Activated CD4-positive, alpha-beta T cell treated with anti-CD3 and anti-CD28 coated beads for 48 hours (primary cell): ENCODE data around the gene POU3F1.

ENCODE experiments used
- DNase-seq: peaks from one replicate; pipeline ENCODE4 v3.0.0-alpha.2; 2020

The POU3F1 gene

DNA sequence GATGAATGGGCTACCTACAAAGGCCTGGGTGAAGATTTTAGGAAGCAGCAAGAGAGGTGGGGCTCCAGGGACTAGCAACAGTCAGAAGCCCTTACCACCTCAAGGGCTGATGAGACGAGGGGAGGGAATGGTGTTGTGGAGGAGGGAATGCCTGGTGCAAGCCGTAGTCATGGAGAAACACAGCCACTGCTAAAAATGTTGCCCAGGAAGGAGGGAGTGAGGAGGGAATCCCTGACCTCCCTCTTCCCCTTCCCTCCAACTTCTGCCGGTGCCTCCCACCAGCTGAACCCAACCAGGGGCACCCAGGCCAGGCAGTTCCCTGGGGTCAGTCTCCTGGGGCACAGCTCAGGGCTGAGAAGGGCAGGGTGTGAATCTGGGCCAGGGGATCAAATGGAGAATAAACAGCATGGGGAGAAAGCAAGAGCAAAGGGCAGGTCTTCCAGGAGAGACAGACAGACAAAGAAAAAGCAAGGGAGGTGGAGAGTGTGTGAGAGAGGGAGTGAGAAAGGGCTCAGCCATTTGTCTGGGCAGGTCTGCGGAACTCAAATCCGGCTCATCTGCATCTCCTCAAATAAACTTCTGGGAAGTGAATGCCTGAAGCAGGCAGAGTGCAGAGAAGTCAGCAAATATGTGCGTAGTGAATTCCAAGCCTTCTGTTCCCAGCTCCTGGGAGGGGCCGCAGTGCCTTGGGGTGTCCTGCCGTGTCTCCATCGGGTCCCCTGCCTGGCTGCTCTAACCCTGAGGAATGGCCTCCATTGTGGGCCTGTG is 27.1 kb upstream of the POU3F1 start:
- DNase-seq = no peak

- no peak for DNase-seq
Measured at GRCh38 chr1:38072858-38073257, 26.3 kb upstream of the POU3F1 start.

DNA sequence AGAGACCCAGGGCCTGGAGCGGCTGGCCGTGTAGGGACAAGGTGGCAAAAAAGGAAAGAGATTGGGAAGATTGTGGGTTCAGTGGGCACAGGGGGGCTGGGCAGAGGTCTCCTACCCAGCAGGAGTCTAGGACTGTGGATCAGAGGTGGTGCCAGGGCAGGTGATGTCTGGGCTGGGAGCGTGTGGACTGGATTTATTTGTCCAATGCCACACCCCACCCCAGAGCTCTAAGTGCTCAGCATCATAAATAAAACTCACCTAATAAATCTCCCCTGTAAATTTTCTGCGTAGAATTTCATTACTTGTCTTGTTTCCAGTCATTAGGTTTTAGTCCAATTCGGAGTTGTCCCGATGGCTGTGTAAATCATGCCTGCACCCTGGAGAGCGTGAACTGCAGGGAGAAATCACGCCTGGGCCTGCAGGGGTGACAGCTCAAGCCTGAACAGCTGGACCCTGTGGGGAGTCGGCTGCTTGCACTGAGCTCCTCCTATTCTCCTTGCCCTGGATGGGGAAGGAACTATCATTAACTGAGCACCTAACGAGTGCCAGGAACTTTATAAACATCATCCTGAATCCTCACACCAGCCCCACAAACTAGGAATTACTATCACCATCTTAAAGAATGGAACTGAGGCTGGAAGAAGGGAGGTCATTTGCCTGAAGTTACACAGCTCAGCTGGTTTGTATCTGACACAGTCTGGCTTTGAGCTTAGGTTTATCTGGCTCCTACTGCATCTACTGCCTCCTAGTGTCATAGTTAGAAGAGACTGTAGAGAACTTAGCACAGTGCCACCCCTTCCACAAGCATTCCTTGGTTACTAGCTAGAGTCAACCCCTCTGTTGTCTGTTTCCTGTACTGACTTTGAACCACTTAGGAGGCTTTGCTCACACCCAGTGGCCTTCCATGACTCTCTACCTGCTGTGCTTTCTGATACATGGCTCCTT is 25.0 kb upstream of the POU3F1 start:
- DNase-seq = no peak

DNA sequence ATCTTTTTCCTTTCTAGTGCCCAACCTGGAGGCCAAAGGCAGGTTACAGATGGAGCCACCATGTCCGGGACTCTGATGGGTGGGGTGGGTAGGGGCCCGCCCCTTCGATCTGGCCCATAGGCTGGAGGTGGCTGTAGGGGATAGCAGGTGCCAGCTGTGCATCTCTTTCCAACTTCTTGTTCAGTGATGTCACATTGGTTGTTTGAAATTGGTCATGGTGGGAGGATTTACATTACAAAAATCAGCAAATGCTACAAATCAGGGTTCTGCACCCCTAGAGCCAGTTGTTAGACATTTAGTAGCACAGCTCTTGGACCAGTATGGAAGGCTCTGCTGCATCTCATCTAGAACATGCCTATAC is 22.4 kb upstream of the POU3F1 start:
- DNase-seq = no peak

- no peak for DNase-seq
Measured at GRCh38 chr1:38068220-38068979, 21.8 kb upstream of the POU3F1 start.

DNA sequence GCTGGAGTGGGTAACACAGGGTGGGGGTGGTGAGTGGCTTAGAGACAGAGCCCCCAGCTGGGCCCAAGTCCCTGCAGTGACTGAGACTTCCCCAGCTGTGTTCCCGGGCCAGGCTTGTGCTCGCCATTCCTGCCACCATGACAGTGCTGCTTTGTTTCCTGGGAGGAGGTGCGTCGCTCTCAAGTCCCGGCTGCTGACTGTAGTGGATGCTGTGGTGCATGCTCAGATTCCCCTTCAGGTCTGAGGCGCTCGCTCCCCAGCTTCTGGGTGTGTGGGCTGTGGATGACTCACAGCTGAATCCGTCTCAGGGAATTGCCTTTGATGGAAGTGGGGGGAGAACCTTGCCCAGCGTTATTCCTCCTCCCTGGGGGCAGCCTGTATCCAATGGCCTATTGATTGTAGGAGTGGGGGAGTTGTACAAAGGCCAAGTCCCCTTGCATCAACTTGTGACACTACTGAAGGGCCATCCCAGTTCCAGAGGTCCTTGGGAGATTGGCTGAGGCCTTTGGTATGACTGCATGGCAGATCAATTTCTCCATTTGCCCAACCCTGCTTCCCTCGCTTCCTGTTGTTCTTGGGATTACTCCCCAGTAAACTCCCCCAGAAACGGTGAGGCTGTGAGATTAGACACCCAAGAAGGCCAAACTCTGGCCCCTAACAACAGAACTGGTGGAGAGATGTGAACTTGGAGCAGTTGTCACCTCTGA is 17.8 kb upstream of the POU3F1 start:
- DNase-seq = no peak

GRCh38 chr1:38063616-38064015 is 17.0 kb upstream of the POU3F1 start:
- DNase-seq = no peak

DNA sequence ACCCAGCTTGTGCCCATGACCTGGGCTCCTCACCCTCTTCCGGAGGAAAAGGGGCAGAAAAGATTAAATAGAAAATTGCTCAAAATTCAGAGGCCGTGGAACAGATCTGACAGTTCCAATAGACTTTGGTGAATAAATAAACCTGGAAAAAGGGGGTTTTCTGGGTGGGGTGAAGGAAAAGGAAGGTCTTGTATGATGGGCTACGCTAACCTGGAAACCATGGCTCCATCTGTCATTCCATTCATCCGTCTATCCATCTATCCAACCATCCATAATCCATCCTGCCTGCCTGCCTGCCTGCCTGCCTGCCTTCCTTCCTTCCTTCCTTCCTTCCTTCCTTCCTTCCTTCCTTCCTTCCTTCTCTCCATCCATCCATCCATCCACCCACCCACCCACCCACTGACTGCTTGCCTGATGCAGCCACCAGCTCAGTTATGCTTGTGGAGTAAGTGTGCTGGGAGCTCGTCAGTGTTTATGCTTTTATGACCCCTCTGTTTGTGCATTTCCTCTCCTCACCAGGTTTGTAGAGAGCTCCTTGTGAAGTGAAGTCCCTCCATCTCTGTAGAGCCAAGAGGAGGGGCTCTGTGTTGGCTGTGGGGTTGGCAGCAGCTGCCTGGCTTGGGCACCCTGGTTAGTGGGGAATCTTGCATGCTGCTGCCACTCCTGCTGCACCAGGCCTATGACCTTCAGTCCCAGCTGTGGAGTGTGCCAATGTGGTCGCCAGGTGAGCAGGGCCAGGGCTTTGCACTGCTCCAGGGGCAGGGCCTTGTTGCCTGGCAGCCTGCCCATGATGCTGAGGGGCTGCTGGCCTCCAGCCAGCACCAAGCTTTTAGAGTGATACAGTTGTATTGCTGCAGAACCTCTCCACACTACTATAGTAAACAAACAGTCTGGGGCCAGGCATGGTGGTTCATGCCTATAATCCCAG is 16.0 kb upstream of the POU3F1 start:
- DNase-seq = no peak

DNA sequence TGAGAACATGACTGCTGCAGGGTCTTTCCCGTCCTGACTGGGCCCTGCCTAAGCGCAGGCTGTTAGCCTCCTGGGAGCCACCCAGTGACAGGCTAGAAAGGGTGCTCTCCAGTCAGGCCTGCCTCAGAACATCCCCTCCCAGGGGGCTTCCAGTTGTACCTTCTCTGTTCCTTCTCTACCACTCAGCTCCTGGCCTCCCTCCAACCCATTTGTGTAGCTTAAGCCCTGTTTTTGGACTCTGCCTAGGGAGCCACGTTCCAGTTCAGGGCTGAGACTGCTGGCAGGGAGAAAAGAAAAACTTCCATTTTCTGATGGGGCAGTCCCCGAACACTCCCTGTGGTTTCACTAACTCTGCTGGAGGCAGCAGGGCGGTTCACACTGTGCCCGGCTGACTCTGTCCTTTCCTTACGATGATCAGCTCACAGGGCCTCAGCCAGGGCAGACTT is 15.3 kb upstream of the POU3F1 start:
- DNase-seq = no peak

DNA sequence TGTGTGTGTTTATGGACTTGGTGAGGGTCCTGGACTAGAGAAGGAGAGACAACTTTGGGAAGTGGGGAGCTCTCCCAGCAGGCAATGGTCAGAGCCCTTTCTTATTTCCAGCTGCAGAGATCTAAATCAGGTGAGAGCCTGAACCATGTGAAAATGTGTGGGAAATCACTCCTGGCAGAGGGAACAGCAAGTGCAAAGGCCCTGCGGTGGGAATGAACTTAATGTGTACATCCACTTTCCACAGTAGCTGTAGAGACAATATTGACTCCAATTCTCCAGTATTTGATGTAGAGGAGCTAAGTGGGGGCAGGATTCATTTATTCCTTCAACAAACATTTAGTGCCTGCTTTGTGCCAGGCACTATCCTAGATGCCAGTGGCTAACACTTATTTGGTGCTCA is 14.7 kb upstream of the POU3F1 start:
- DNase-seq = no peak

DNA sequence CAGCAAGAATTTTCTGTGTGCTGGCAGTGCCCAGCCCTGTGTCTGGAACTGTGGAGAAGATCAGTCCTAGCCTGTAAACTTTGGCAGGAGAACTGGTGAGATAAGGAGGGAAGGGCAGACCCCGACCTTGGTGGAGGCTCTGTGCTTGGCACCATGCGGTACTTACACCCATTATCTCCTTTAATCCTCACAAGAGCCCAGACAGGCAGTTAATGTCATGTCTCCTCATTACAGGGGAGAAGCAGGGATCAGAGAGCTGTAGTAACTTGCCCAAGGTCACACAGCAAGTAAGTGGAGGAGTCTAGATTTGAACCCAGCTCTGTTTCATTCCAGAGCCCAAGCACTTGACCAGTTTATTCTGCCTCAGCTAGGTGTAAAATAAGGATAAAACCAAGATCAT is 13.9 kb upstream of the POU3F1 start:
- DNase-seq = no peak

DNA sequence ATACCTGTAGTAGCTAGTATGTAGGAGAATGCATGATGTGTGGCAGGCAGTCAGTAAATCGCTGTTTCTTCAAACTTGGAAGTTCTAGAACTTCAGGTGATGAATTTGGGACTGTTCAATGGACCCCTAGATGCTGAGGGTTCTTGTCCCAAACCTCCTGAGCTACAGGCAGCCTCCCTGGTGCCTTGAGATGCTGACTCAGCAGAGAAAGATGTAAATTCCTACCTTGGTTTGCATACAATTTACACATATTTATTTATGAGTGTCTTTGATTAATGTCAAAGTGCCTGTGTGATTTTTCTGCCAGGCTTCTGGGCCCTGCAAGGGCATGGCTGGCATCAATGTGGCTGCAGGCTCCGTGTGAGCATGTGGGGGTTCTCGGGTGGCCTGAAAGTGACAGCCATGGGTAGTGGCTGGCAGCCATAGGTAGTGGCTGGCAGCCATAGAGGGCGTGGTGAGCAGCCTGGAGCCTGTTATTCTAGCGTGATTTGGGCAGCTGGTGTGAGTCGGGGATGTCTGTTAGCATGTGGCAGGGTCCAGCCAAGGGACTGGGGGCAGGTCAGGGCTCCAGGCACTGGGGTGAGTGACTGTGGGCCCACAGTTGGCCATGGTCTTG is 13.2 kb upstream of the POU3F1 start:
- no peak for DNase-seq

DNA sequence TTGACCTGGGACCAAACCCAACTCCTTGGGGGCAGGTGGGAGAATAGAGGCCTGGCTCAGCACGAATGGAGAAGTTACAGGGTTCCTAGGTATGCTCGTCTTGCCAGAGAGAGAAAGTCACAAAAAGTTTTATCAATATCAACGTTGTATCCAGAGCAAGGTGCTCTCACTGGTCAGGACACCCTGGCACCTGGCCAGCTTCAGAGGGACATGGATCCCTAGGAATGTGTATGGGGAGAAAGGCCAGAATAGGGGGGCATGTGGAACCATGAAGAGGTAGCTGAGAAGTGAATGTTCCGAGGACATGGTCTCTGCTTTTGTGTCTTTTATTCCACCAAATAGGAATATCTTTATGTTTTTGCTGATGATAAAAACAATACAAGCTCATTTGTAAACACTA is 9.4 kb upstream of the POU3F1 start:
- DNase-seq = no peak

GRCh38 chr1:38055398-38055797 is 8.8 kb upstream of the POU3F1 start:
- no peak for DNase-seq

- no peak for DNase-seq
Measured at GRCh38 chr1:38053416-38054091, 7.0 kb upstream of the POU3F1 start.

DNA sequence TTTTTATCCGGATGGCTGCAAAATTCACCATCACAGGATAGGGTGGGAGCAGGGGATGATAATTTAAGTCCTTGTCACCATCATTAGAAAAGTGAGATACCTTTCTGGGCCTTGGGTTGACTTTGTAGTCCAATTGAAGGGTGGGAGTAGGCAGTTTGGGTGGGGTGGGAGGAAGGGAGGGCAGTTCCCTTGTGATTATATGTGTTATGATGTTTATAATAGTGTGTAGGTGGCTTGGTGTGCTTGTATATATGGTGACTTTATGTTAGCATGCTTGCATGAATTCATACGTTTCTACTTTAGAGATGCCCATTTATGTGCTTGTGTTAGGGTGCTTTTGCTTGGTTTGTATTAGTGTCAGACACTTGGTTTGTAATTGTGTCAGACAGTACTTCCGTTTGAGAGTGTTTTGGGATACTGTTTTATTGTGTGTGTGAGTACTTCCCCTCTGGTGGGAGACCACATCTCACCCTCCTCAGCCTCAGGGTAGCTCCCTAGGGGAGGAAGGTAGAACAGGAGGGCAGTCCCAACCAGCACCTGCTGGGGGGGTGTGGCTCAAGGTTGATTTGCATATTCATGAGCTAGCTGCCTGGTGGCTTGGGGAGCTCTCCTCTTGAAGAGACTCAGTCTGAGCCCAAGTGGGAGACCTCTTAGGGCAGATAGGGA is 6.3 kb upstream of the POU3F1 start:
- no peak for DNase-seq

DNA sequence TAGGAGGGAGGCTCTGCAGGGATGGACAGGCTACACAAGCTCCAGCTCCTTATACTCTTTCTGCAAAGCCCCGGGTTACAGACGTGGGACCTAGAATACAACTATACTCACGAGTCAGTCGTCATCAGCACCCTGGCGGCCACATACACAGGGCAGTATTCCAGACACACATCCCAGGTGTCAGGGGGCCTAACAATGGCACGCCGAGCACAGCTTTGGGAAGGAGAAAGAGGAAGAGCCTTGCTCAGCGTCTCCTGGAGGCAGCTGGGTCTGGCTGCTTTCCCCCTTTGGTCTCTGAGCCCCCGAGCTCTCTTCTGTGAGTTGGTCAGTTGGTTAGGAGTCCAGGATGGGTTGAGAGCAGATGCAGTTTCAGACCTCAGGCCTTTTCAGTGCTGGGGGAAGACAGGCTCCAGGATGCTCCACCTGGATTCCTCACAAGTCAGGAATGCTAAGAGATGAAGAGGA is 4.5 kb upstream of the POU3F1 start:
- no peak for DNase-seq

- no peak for DNase-seq
Measured at GRCh38 chr1:38050397-38051078, 3.9 kb upstream of the POU3F1 start.

- no peak for DNase-seq
Measured at GRCh38 chr1:38047603-38048141, 1.1 kb upstream of the POU3F1 start.
